Sigmoid colon (tissue), 4 donors: ENCODE results near the gene HMG20A.

Experiments used
- CTCF ChIP-seq, 4 experiments: fragments of 450-650 bp in 3 of 4; fragments of 200-600 bp in 1 of 4; IDR thresholded peaks; one replicate each; pipeline ENCODE4 v1.5.1; 2016 to 2019; ENCODE audit warnings: antibody characterized with exemption in 4 of 4, mild to moderate bottlenecking in 3 of 4, moderate library complexity in 2 of 4
- EP300 ChIP-seq, 4 donors: sonication (generic); formaldehyde crosslinking; IDR thresholded peaks; one replicate each; pipeline ENCODE4 v1.6.1; 2017; ENCODE audit warnings: antibody characterized with exemption in 4 of 4

DNA sequence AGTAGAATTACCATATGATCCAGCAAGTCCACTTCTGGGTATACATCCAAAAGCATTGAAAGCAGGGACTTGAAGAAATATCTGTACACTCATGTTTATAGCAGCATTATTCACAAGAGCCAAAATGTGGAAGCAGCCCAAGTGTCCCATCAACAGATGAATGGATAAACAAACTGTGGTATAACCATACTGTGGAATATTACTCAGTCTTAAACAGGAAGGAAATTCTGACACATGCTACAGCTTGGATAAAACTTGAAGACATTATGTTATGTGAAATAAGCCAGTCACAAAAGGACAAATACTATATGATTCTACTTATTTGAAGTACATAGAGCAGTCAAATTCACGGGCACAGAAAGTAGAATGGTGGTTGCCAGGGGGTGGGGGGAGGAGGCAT, 91.2 kb downstream of the HMG20A start:
- no peak for TF ChIP-seq EP300 (IDR thresholded peaks at IDR 0.05)
- no peak for TF ChIP-seq CTCF (IDR thresholded peaks at IDR 0.05)
